HG02852 (cell line): ENCODE measurements around the gene TAF4B.
"Not testable (repeated sequence)": the region's sequence is repeated elsewhere in the genome, so short reads cannot be mapped to it uniquely, and the experiment has no call there.

Experiments used
- ATAC-seq: cut with Tn5 transposase; IDR thresholded peaks from one replicate; pipeline ENCODE4 v1.9.1; 2021; ENCODE audit warnings: mild to moderate bottlenecking, moderate library complexity; ENCODE audit not compliant: unreplicated experiment

TAF4B gene

DNA sequence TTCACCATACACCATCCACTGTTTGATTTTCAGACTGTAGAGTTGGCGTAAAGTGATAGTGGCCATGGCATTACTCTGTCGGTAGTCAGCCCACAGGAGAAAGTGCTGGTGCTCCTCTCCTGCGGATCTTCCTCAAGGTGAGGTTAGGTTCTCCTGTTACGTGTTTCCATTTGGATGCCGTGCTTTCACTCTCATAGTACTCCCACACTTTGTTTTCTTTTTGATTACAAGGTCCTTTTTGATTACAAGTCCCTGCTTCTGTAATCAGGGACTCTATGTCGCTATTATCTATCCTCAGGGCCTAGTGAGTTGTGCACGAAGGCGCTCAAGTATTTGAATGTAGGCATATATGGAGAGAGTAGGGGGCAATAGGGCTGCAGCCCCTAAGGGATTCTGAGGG lies 4.3 kb downstream of the TAF4B start:
- no peak for ATAC-seq

DNA sequence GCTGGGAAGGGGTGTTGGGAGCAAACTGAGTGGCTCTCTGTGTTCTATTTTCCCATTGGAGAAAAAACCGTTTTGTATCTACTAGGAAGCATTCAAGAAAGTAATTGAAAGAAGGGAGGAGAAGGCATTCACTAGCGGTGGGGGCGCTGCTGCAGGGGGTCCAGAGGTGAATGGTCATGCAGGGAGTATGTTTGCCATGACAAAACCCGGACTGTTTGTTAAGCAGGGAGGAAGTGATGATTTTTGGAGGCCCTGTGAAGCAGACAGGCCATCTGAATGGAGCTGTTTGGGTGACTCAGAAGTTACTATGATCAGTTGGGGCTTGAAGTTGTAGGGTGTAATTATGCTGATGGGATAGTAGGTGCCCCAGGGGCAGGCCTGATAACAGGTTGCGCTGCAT lies 7.0 kb downstream of the TAF4B start:
- ATAC-seq, result no peak

DNA sequence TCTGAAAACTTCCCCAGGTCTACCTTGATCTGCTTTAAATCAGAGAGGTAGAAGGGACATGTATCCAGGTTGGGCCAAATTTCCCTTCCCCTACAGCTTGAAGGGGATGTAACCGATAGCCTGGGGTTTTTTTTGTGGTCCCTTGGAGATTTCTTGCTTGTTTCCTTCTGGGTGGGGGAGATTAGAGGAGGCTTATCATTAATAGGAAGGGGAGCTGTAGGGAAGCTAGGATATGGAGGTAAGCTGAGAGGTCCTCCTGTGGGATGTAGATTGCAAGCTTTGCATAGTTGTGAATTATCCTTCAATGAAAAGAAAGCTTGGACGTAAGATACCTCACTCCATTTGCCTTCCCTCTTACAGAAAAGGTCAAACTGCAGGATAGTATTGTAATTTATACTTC lies 11.1 kb downstream of the TAF4B start:
- not testable (repeated sequence) for ATAC-seq

DNA sequence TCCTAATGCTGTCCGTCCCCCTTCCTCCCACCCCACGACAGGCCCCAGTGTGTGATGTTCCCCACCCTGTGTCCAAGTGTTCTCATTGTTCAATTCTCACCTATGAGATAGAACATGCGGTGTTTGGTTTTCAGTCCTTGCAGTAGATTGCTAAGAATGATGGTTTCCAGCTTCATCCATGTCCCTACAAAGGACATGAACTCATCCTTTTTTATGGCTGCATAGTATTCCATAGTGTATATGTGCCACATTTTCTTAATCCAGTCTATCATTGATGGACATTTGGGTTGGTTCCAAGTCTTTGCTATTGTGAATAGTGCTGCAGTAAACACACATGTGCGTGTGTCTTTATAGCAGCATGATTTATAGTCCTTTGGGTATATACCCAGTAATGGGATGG lies 12.5 kb downstream of the TAF4B start:
- not testable (repeated sequence) for ATAC-seq

DNA sequence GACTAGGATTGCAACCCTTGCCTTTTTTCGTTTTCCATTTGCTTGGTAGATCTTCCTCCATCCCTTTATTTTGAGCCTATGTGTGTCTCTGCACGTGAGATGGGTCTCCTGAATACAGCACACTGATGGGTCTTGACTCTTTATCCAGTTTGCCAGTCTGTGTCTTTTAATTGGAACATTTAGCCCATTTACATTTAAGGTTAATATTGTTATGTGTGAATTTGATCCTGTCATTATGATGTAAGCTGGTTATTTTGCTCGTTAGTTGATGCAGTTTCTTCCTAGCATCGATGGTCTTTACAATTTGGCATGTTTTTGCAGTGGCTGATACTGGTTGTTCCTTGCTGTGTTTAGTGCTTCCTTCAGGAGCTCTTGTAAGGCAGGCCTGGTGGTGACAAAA lies 16.1 kb downstream of the TAF4B start:
- ATAC-seq, result not testable (repeated sequence)

DNA sequence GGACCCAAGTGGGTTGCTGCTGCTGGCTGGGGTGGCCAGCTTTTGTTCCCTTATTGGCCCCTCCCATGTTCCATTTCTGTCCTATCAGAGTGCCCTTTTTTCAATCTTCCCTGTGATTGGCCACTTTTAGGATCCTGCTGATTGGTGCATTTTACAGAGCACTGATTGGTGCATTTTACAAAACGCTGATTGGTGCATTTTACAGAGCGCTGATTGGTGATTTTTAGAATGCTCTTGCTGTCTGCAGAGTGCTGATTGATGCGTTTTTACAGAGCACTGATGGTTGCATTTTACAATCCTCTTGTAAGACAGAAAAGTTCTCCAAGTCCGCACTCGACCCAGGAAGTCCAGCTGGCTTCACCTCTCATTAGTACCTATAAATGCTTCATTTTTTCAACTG lies 19.2 kb downstream of the TAF4B start:
- not testable (repeated sequence) for ATAC-seq

DNA sequence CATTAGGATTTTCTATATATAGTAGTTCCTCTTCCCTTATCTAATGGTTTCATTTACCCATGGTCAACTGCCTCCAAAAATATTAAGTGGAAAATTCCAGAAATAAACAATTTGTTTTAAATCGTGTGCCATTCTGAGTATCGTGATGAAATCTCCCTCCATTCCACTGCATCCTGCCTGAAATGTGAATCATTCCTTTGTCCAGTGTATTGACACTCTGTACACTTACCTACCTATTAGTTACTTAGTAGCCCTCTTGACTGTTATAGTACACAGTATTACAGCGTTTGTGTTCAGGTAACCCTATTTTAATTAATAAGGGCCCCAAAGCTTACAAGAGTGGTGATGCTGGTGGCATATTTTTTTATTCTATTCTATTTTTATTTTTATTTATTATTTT lies 26.2 kb downstream of the TAF4B start:
- no peak for ATAC-seq

DNA sequence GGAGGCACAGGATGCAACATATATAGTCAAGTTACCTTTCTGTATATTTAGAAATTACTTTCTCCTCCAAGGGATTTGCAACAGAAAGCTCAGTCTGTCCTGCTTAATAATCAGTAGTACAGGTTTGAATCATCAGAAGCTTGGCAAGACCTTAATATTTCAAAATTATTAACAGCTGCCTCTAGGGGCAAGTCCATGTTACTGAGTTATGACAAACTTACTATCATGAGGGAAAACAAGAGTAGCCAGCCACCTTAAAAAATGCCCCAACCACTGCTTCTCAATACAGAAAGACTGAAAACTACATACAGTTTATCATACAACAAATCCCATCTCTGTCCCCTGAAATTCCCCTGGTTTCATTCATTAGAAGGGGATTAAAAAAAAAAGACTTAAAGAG lies 28.6 kb downstream of the TAF4B start:
- peak; percentile 40 for ATAC-seq

DNA sequence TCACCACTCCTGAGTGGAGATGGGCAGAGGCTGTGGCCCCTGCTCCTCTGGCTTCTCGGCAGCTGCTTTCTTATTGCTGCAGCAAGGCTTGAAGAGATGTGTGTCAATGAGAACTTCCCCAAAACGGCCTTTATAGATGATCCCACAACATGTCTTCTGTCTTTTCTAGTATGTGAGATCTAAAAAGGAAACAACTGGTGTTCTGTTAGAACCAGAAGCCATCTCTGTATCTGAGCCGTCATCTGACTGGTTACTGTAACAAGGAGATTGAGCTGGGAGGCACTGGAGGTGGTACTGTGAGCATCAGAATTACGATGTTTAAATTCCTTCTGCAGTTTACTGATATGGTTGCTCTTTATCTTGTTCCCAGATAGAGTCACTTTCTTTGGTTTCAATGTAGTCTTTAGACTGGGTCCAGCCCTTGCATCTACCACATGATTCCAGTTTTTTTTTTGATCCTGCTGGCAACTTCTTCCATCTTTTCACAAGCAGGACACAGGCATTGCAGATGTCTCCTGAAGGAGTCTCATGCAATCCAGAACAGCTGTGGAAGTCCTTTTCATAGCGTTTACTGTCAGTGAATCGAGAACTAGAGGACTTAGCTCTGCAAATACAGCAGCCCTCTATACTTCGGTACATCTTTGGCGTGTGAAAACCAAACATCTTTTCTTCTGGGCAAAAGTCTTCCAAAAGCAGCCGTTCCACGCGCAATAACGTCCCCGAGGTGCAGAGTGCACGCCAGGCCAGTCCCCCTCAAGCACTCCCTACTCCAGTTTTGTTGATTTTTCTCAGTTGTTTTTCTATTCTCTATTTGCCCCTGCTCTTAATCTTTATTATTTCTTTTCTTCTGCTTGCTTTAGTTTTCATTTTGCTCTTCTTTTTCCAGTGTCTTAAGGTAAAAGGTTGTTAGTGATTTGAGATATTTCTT lies 29.7 kb downstream of the TAF4B start:
- peak; percentile 63 for ATAC-seq

DNA sequence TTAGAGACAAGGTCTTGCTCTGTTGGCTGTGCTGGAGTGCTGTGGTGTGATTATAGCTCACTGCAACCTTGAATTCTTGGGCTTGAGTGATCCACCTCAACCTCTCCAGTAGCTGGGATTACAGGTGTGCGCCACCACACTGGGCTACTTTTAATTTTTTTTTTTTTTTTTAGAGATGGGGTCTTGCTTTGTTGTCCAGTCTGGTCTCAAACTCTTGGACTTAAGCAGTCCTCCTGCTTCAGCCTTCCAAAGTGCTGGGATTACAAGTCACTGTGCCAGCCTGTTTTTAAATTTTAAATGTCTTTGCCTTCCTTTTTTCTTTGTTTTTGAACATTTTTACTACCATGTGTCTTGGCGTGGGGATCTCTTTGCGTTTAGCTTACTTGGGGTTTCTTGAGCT lies 32.5 kb downstream of the TAF4B start:
- no peak for ATAC-seq

DNA sequence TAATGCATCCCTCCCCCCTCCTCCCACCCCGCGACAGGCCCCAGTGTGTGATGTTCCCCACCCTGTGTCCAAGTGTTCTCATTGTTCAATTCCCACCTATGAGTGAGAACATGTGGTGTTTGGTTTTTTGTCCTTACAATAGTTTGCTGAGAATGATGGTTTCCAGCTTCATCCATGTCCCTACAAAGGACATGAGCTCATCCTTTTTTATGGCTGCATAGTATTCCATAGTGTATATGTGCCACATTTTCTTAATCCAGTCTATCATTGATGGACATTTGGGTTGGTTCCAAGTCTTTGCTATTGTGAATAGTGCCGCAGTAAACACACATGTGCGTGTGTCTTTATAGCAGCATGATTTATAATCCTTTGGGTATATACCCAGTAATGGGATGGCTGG lies 33.2 kb downstream of the TAF4B start:
- not testable (repeated sequence) for ATAC-seq

DNA sequence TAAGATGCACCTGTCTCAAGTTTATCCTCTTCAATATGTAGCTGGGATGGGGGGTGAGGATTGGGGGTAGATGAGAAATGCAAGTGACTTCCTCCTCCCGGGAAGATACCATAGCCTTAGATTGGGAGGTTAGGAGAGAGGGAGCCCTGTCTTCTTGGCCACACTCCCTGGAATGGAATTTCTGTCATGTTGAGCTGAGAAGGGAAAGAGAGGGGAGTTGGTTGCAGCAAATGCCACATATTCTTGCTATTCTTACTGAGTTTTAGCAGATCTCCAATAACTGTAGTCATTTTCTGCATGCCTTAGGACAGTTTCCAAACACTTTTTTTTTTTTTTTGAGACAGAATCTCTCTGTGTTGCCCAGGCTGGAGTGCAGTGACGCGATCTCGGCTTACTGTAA lies 35.9 kb downstream of the TAF4B start:
- ATAC-seq, result no peak

DNA sequence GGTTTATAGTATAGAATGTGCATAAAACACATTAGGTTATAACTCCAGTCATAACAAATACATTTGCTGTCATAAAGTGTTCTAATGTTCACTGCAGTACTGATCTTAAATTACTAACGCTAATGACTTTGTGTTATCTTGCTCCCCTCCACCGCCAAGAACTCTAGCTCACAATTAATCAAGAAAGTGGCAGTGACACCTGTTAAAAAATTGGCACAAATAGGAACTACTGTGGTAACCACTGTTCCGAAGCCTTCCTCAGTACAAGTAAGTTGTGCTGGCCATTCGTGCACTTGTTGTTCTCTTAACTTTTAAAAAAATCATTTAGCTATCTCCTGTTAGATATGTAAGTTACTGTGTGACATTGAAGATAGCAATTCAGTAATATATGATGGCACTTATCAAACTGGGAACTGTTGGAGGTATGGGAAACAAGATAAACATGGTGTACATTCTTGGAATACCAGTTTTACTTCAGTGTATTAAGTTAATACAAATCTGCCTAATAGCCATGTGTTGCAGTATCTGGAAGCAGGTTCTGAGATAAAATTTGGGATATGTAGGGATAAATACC lies 41.2 kb downstream of the TAF4B start:
- ATAC-seq, result no peak

DNA sequence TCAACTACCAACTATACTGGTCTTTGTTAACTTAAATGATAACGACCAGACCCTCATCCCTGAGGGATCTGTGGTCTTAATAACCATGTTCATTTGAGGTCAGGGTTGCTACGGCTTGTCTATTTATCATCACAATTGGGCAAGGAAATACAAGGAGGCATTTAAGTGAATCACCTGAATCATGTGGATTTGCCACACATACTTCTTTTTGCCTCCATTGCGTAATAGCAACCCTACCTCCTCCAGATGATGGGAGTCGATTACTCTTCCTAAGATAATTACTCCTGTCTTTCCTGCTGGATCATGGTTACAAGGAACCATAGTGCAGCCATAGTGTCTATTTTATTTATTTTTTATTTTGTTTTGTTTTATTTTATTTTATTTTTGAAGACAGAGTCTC lies 42.2 kb downstream of the TAF4B start:
- no peak for ATAC-seq

DNA sequence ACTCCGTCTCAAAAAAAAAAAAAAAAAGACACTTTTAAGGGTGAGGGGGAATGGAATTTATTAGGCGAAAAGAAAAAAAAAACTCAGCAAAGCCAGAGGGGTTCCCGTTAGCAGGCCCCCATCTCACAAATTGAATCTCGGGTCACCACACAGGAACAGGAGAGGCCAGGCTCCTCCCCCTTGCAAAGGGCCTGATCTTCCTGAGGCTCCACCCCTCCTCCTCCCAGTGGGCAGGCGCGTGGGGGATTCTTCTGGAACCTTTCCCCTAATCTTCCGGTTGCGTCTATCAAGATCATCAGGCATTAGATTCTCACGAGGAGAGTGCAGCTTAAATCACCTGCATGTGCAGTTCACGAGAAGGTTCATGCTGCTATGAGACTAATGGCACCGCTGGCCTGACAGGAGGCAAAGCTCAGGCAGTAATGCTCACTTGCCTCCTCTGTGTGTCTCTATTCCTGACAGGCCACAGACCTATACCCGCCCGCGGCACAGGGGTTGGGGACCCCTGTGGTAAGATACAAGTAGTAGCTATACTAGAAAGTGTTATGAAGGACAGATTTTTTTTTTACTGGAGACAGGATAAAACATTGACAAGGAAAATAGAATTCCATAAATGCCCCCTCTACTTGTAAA lies 45.8 kb downstream of the TAF4B start:
- ATAC-seq, result no peak

DNA sequence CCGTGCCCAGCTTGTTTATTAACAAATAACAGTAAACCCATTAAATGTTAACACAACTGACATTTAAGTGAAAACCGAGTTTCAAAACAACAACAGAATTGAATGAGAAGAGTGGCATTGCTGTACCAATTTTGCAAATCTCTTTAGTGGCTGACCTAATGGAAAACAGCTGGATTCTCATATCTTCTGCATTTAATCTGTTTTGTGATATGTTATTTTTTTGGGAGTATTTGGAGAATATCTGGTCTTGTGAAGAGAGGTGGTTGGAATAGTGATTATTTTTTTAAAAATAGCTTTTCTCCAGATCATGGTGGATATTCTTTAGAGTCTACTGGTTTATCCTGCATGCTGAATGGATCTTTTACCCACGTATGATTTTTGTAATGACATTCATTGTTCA lies 51.1 kb downstream of the TAF4B start:
- no peak for ATAC-seq

DNA sequence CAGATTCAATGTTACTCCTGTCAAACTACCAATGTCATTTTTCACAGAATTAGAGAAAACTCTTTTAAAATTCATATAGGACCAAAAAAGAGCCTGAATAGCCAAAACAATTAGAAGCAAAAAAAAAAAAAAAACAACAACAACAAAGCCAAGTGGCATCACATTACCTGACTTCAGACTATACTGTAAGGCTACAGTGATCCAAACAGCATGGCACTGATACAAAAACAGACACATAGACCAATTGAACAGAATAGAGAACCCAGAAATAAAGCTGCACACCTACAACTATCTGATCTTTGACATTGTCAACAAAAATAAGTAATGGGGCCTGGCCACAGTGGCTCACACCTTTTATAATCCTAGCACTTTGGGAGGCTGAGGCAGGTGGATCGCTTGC lies 53.2 kb downstream of the TAF4B start:
- ATAC-seq, result no peak

DNA sequence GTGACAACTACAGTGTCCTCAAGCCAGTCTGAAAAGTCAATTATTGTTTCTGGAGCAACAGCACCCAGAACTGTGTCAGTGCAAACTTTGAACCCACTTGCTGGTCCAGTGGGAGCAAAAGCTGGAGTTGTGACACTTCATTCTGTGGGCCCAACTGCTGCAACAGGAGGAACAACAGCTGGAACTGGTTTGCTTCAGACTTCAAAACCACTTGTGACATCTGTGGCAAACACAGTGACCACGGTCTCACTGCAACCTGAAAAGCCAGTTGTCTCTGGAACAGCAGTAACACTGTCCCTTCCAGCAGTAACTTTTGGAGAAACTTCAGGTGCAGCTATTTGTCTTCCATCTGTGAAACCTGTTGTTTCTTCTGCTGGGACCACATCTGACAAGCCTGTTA lies 59.8 kb downstream of the TAF4B start:
- no peak for ATAC-seq

DNA sequence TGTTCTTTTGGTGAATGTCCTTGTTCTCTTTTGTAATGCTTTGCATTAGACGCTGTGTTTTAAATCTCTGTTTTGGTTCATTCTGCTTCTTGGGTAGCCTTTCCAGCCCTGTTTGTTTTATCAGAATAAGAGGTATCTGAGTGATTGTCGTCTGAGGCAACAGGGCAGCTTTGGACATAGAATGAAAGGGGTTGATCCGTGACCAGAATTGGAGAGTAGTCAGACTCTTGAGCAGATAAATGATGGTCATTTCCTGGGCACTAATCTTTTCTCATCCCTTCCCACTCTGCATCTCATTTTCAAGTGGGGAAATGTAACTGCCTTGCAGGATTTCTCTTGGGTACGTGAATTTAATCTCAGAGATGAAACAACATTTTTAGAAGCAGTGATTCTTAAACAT lies 61.4 kb downstream of the TAF4B start:
- ATAC-seq, result no peak

DNA sequence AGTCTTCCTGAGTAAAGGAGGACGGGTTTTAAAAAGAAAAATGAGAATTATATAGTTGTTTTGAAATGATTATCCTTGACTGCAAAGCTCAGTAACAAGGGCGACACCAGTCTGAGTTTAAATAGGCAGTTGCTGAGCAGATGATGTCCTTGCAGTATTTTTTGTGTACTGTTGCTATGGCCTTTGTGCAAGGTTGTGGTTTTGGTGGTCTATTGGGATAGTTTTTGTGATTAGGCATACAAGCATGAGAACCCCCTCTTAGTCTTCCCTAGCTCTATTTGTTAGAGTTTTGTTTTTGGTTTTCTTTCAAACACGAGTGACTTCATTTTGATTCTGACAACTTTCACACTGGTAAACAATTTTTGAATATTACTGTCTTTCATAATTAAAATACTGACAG lies 64.1 kb downstream of the TAF4B start:
- ATAC-seq, result no peak

DNA sequence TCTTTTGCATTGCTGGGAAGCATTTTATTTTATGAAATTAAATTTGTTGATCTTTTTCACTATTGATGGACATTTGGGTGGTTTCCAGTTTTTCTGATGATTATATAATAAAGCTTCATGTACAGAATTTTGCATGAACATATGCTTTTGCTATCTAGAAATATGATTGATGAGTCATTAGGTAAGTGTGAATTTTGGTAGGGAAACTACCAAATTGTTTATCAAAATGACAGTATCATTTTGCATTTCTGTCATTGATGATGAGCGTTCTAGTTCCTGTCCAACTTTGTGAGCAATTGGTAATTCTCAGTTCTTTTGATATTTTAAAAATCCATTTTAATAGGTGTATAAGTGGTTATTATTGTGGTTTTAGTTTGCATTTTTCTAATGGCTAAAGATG lies 67.7 kb downstream of the TAF4B start:
- no peak for ATAC-seq

DNA sequence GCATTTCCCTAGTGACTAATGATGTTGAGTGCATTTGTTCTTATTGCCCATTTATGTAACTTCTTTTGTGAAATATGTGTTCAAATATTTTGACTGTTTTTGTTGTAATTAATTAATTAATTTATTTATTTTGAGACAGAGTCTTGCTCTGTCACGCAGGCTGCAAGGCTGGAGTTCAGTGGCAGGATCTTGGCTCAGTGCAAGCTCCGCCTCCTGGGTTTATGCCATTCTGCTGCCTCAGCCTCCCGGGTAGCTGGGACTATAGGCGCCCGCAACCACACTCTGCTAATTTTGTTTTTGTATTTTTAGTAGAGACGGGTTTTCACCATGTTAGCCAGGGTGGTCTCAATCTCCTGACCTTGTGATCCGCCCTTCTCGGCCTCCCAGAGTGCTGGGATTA lies 71.9 kb downstream of the TAF4B start:
- ATAC-seq, result no peak
